ENCODE measurements around the gene CCDC97. TPM values are rescaled to one million over a fixed set of nuclear protein-coding genes. Genes with fewer than 3 reads are reported as not detected.

Gene CCDC97
- total and polyA plus RNA-seq, 2 of the 8 experiments (the other 6 are each of a cell fraction or from before 2014, with no cell fraction given): 19.8 to 27.1 TPM

GRCh38 chr19:41355802-41356201 is 45.8 kb downstream of the CCDC97 start (continued):
- TF ChIP-seq CTCF (IDR thresholded peaks at IDR 0.05; ENCODE audit: control extremely low read depth in 1 of 3, insufficient read depth in 1 of 3, low read depth in 1 of 3, low read length in 3 of 3): no peak
- TF ChIP-seq SIN3A (conservative IDR thresholded peaks at IDR 0.05 in 1 of 2, IDR thresholded peaks at IDR 0.05 in 1 of 2; ENCODE audit: low read depth in 1 of 2, low read length in 2 of 2): no peak
- TF ChIP-seq CBX5 (IDR thresholded peaks at IDR 0.05; ENCODE audit: low read depth, low read length): no peak
- TF ChIP-seq NANOG (IDR thresholded peaks at IDR 0.05; ENCODE audit: insufficient read depth, low read depth, low read length, poor library complexity, severe bottlenecking): no peak
- TF ChIP-seq RNF2 (IDR thresholded peaks at IDR 0.05; ENCODE audit: borderline replicate concordance, low read depth, low read length, missing control alignments, poor library complexity, severe bottlenecking): no peak

Data from H1 (cell line).